H7 (cell line): Measurements from ENCODE around the gene PLCB4. TPM values are rescaled to one million over a fixed set of nuclear protein-coding genes. Genes with fewer than 3 reads are reported as not detected.
"Not testable (repeated sequence)": the region's sequence is repeated elsewhere in the genome, so short reads cannot be mapped to it uniquely, and the experiment has no call there.

ENCODE experiments used
- DNase-seq: peaks from one replicate; pipeline ENCODE4 v3.0.0; 2012
- H3K27me3 ChIP-seq: 2 replicates; pipeline ENCODE4 v1.6.0; 2011; ENCODE audit warnings: mild to moderate bottlenecking, low read length; ENCODE audit not compliant: control insufficient read depth, insufficient read depth
- H3K36me3 ChIP-seq: replicated peaks from 2 replicates; pipeline ENCODE4 v1.5.1; 2011; ENCODE audit warnings: low read length; ENCODE audit not compliant: control insufficient read depth, insufficient read depth
- H3K4me3 ChIP-seq: 2 replicates; pipeline ENCODE4 v1.5.1; 2011; ENCODE audit warnings: low read depth, mild to moderate bottlenecking, control low read depth, low read length, moderate library complexity; ENCODE audit not compliant: insufficient read depth
- total RNA-seq: library from RNA; depleted of rRNA; stranded (reverse); fragments of >200 nt; shearing (Covaris generic); gene quantifications from 2 replicates; pipeline ENCODE4 v1.2.3, GENCODE V29; 2014

PLCB4 gene
- total RNA-seq, 1 experiment from 2014 or later = 3.4 TPM

GRCh38 chr20:9040863-9041524 lies 27.9 kb upstream of the PLCB4 start:
- no peaks in the 10 kb centered on the region for H3K27me3 ChIP-seq
- DNase-seq = no peak

DNA sequence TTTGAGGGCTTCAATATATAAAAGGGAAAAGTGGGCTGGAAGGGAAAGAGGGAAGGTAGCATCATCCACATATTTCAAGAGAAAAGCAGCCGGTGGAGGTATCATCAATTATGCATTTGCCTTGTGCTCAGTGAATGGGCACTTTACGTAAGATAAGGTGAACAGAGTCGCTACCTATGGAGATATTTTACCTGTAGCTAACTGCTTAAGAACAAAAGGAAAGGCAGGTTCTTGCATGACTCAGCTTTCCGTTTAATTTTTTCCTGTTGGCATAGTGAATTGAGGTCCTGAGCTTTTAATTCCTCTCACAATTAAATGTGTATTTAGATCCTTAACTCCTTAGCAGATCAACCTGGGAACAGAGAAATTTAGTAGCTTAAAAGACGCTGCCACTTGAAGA lies 25.5 kb upstream of the PLCB4 start:
- H3K4me3 ChIP-seq = no peak overlapping the region
- H3K36me3 ChIP-seq = no peaks in the 10 kb centered on the region
- no peak for DNase-seq
- H3K27me3 ChIP-seq = no peaks in the 10 kb centered on the region

More at GRCh38 chr20:9040863-9041524, 27.9 kb upstream of the PLCB4 start:
- Histone ChIP-seq H3K4me3 (no peak overlapping the region), H3K36me3 (no peaks in the 10 kb centered on the region)

GRCh38 chr20:9047928-9048327 lies 21.0 kb upstream of the PLCB4 start:
- H3K36me3 ChIP-seq, DNase-seq: not testable (repeated sequence)

GRCh38 chr20:9051508-9051907 lies 17.4 kb upstream of the PLCB4 start:
- Histone ChIP-seq H3K36me3 (no peaks in the 10 kb centered on the region), H3K4me3 (no peak overlapping the region)
- DNase-seq = no peak

More at GRCh38 chr20:9047928-9048327, 21.0 kb upstream of the PLCB4 start:
- not testable (repeated sequence) for H3K4me3 ChIP-seq, H3K27me3 ChIP-seq

DNA sequence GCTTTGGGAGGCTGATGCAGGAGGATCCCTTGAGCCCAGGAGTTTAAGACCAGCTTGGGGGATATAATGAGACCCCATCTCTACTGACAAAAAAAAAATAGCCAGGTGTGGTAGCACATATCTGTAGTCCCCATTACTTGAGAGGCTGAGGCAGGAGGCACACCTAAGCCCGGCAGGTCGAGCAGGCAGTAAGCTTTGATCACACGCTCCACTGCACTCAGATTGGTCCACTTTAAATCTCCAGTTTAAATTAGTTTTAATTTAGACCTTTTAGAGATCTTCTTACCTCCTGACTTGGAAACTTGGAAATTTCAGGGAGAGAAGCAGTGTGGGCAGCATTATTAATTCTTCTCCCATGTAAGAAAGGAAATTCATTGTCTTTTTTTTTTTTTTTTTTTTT lies 16.8 kb upstream of the PLCB4 start:
- no peaks in the 10 kb centered on the region for H3K36me3 ChIP-seq
- no peaks in the 10 kb centered on the region for H3K27me3 ChIP-seq
- H3K4me3 ChIP-seq = no peak overlapping the region
- no peak for DNase-seq

More at GRCh38 chr20:9051508-9051907, 17.4 kb upstream of the PLCB4 start:
- no peaks in the 10 kb centered on the region for H3K27me3 ChIP-seq

DNA sequence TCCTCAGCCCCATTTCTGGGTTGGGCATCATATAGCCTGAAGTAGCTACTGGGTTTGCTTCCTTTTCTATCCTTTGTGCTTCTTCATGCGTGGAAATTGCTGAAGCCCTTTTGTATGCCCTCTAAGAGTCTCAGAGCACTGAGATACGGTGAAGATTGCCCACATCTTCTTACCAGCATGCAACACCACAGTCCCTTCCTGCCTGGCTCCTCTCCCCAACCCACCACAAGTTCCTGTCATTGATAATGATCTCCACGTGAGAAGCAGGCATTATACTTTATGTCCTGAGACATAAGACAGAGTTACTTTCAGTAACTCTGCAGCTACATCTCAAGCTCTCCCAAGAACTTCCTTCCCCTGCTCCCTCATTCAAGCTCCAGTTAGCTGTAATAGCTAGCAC lies 15.8 kb upstream of the PLCB4 start:
- no peak overlapping the region for H3K4me3 ChIP-seq
- DNase-seq = no peak
- no peaks in the 10 kb centered on the region for H3K36me3 ChIP-seq
- no peaks in the 10 kb centered on the region for H3K27me3 ChIP-seq

- H3K36me3 ChIP-seq = no peaks in the 10 kb centered on the region
- no peak for DNase-seq
- H3K27me3 ChIP-seq = no peaks in the 10 kb centered on the region
- H3K4me3 ChIP-seq = no peak overlapping the region
Observed at GRCh38 chr20:9054176-9054575, 14.7 kb upstream of the PLCB4 start.

GRCh38 chr20:9059931-9060330 lies 9.0 kb upstream of the PLCB4 start:
- no peaks in the 10 kb centered on the region for H3K27me3 ChIP-seq
- DNase-seq = no peak

DNA sequence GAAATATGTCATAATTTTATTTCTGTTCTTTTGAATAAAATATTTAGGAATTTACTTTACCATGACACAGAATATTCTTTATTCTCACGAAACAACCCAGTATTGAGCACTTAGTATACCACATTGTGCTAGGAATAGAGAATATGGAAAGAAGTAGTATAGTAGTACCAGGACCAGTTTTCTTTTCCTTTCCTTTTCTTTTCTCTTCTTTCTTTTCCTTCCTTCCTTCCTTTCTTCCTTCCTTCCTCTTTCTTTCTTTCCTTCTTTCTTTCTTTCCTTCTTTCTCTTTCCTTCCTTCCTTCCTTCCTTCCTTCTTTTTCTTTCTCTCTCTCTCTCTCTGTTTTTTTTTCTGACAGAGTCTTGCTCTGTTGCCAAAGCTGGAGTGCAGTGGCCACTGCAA lies 7.5 kb upstream of the PLCB4 start:
- Histone ChIP-seq H3K4me3 (no peak overlapping the region), H3K27me3 (no peaks in the 10 kb centered on the region), H3K36me3 (no peaks in the 10 kb centered on the region)
- DNase-seq = no peak

More at GRCh38 chr20:9059931-9060330, 9.0 kb upstream of the PLCB4 start:
- Histone ChIP-seq H3K4me3 (no peak overlapping the region), H3K36me3 (no peaks in the 10 kb centered on the region)

- H3K27me3 ChIP-seq = no peaks in the 10 kb centered on the region
- no peaks in the 10 kb centered on the region for H3K36me3 ChIP-seq
- H3K4me3 ChIP-seq = no peak overlapping the region
- DNase-seq = no peak
Observed at GRCh38 chr20:9062066-9062465, 6.8 kb upstream of the PLCB4 start.

DNA sequence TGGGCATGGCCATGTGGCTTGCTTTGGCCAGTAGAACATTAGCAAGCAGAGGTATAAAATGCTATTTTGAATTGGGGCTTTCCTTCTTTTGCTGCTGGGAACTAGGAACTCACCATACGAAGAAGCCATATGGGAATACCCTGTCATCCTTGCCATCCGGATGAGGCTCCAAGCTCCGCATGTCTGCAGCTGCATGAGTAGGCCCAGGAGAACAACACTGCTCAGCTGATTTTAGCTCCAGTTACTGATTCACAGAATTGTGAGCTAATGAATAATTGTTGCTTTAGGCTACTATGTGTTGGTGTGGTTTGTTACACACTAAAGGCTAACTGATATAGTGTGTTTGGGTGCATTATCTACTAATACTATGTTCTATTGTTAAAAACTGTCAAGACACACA lies 2.7 kb upstream of the PLCB4 start:
- Histone ChIP-seq H3K4me3 (no peak overlapping the region), H3K27me3 (no peaks in the 10 kb centered on the region), H3K36me3 (no peaks in the 10 kb centered on the region)
- DNase-seq = no peak

GRCh38 chr20:9068233-9068801 lies 570 bp upstream of the PLCB4 start:
- no peaks in the 10 kb centered on the region for H3K36me3 ChIP-seq
- peak overlapping the region; percentile 94 for H3K4me3 ChIP-seq
- H3K27me3 ChIP-seq = no peaks in the 10 kb centered on the region
- peak; percentile 90 for DNase-seq

DNA sequence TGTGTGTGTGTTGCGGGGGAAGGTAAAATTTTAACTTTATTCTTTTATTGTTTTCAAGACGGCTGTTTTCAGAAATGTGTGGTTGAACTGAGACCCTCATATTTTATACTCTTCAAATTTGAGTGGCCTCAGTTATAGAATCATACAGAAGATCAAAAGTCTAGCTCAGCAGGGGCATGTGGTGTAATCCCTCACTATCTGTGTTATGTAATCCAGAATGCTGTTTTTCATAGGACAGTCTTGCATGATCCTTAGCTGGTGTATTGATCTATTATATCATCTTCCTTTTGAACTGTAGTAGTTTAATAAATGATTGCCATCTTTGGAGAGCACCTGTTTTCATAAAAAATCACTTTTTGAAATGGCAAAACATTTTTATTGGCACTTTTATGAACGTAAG lies 1.4 kb downstream of the PLCB4 start:
- H3K36me3 ChIP-seq = no peaks in the 10 kb centered on the region
- DNase-seq = no peak
- H3K4me3 ChIP-seq = no peak overlapping the region
- no peaks in the 10 kb centered on the region for H3K27me3 ChIP-seq

- Histone ChIP-seq H3K4me3 (no peak overlapping the region), H3K27me3 (no peaks in the 10 kb centered on the region), H3K36me3 (no peaks in the 10 kb centered on the region)
- DNase-seq = no peak
Observed at GRCh38 chr20:9071976-9072726, 3.3 kb downstream of the PLCB4 start.

- H3K4me3 ChIP-seq = no peak overlapping the region
- DNase-seq = peak; percentile 40
- no peaks in the 10 kb centered on the region for H3K27me3 ChIP-seq
- no peaks in the 10 kb centered on the region for H3K36me3 ChIP-seq
Observed at GRCh38 chr20:9072861-9073500, 4.1 kb downstream of the PLCB4 start.
